ENCODE data around the gene ARHGAP10.
A peak's percentile ranks its signal among the peaks of the same experiment; 100 is the strongest.
"Not testable (repeated sequence)": the region's sequence is repeated elsewhere in the genome, so short reads cannot be mapped to it uniquely, and the experiment has no call there.

The ARHGAP10 gene

GRCh38 chr4:147862043-147862692, 130.3 kb downstream of the ARHGAP10 start:
- no peak for DNase-seq

- no peak for DNase-seq
These were observed 131.3 kb downstream of the ARHGAP10 start for GRCh38 chr4:147863111-147863747.

- DNase-seq, result no peak
These were observed 132.1 kb downstream of the ARHGAP10 start for GRCh38 chr4:147863808-147864472.

GRCh38 chr4:147864607-147865006, 132.7 kb downstream of the ARHGAP10 start:
- DNase-seq, result no peak

- DNase-seq, result no peak
These were observed 134.0 kb downstream of the ARHGAP10 start for GRCh38 chr4:147865926-147866325.

- peak; percentile 91 for DNase-seq
These were observed 134.8 kb downstream of the ARHGAP10 start for GRCh38 chr4:147866532-147867271.

GRCh38 chr4:147874109-147874508, 142.2 kb downstream of the ARHGAP10 start:
- no peak for DNase-seq

- no peak for DNase-seq
These were observed 145.5 kb downstream of the ARHGAP10 start for GRCh38 chr4:147877308-147877771.

- DNase-seq, result no peak
These were observed 147.8 kb downstream of the ARHGAP10 start for GRCh38 chr4:147879676-147880075.

- DNase-seq, result no peak
These were observed 148.6 kb downstream of the ARHGAP10 start for GRCh38 chr4:147880511-147880910.

GRCh38 chr4:147884536-147884935, 152.6 kb downstream of the ARHGAP10 start:
- DNase-seq, result no peak

- DNase-seq, result not testable (repeated sequence)
These were observed 153.3 kb downstream of the ARHGAP10 start for GRCh38 chr4:147885216-147885615.

GRCh38 chr4:147891476-147892115, 159.7 kb downstream of the ARHGAP10 start:
- DNase-seq, result no peak

GRCh38 chr4:147899512-147899911, 167.6 kb downstream of the ARHGAP10 start:
- no peak for DNase-seq

- no peak for DNase-seq
These were observed 169.5 kb downstream of the ARHGAP10 start for GRCh38 chr4:147901388-147901787.

GRCh38 chr4:147901916-147902315, 170.0 kb downstream of the ARHGAP10 start:
- no peak for DNase-seq

- DNase-seq, result no peak
These were observed 177.3 kb downstream of the ARHGAP10 start for GRCh38 chr4:147909225-147909624.

GRCh38 chr4:147910315-147910714, 178.4 kb downstream of the ARHGAP10 start:
- no peak for DNase-seq

- DNase-seq, result not testable (repeated sequence)
These were observed 180.2 kb downstream of the ARHGAP10 start for GRCh38 chr4:147912106-147912505.

GRCh38 chr4:147913137-147913536, 181.2 kb downstream of the ARHGAP10 start:
- no peak for DNase-seq

GRCh38 chr4:147916351-147916750, 184.5 kb downstream of the ARHGAP10 start:
- DNase-seq, result no peak

GRCh38 chr4:147923381-147923780, 191.5 kb downstream of the ARHGAP10 start:
- DNase-seq, result no peak

GRCh38 chr4:147923854-147924253, 192.0 kb downstream of the ARHGAP10 start:
- no peak for DNase-seq

Measured in hematopoietic multipotent progenitor cell treated with erythropoietin and hydrocortisone succinate and interleukin-3 and kit ligand, for 8 days (in vitro differentiated cells).